IPS-18a (cell line): ENCODE data around the gene GABBR2.

Source experiments
- H3K27ac ChIP-seq: one replicate; pipeline ENCODE4 v1.5.1; 2013; ENCODE audit warnings: low read length
- H3K27me3 ChIP-seq: one replicate; pipeline ENCODE4 v1.6.1; 2013; ENCODE audit warnings: mild to moderate bottlenecking, low read length; ENCODE audit not compliant: control insufficient read depth, insufficient read depth
- H3K36me3 ChIP-seq: one replicate; pipeline ENCODE4 v1.6.1; 2013; ENCODE audit warnings: low read depth, low read length; ENCODE audit not compliant: control insufficient read depth
- H3K4me1 ChIP-seq: one replicate; pipeline ENCODE4 v1.6.1; 2013; ENCODE audit warnings: low read depth, low read length; ENCODE audit not compliant: control insufficient read depth
- H3K4me3 ChIP-seq: one replicate; pipeline ENCODE4 v1.5.1; 2013; ENCODE audit warnings: low read length
- H3K9ac ChIP-seq: one replicate; pipeline ENCODE4 v1.6.1; 2013; ENCODE audit warnings: mild to moderate bottlenecking, low read length, moderate library complexity
- H3K9me3 ChIP-seq: one replicate; pipeline ENCODE4 v1.6.1; 2013; ENCODE audit warnings: low read depth, low read length; ENCODE audit not compliant: control insufficient read depth

GABBR2 gene

DNA sequence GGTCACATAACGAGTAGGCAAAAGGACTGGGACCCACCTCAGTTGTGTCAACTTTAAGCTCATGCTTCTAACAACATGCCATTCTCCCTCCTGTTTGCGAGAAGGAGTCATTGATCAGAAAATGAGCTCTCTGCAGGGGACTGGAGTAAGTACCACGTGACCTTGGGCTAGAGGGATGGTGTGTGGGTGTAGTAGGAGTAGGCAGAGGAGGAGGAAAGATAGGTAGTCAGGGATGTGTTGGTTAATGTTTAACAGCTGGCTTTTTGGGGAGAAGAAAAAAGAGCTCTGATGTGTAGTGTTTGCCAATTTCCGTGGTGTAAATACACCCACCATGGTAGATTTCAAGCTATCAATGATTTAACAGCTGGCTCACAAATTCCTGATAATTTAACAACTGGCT lies 293.0 kb downstream of the GABBR2 start:
- Histone ChIP-seq H3K36me3 (no peaks in the 10 kb centered on the region), H3K9me3 (no peaks in the 10 kb centered on the region), H3K27ac (no peak overlapping the region), H3K4me3 (no peak overlapping the region), H3K4me1 (peaks cover 5% of the 10 kb centered on the region), H3K9ac (no peak overlapping the region), H3K27me3 (no peaks in the 10 kb centered on the region)

DNA sequence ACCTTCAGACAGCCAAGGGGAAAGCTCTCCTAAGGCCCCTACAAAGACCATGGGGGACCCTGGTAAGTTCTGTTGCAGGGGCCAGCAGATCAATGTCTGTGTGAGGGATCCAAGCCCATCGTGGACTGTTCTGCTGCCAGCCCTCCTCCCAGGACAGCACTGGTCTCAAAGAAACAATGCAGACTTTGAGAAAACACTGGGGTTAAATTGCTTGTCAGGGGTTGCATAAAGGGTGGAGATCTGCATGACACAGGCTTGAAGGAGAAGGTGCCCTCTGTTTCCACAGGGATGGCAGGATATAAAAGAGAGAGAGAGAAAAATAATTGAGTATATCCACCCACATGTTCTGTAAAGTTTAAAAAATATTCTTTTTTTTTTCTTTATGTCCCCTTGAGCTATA lies 295.7 kb downstream of the GABBR2 start:
- H3K9ac ChIP-seq = no peak overlapping the region
- H3K4me3 ChIP-seq = no peak overlapping the region
- H3K4me1 ChIP-seq = peaks cover 6% of the 10 kb centered on the region
- H3K27me3 ChIP-seq = no peaks in the 10 kb centered on the region
- H3K27ac ChIP-seq = no peak overlapping the region
- no peaks in the 10 kb centered on the region for H3K36me3 ChIP-seq
- H3K9me3 ChIP-seq = no peaks in the 10 kb centered on the region

DNA sequence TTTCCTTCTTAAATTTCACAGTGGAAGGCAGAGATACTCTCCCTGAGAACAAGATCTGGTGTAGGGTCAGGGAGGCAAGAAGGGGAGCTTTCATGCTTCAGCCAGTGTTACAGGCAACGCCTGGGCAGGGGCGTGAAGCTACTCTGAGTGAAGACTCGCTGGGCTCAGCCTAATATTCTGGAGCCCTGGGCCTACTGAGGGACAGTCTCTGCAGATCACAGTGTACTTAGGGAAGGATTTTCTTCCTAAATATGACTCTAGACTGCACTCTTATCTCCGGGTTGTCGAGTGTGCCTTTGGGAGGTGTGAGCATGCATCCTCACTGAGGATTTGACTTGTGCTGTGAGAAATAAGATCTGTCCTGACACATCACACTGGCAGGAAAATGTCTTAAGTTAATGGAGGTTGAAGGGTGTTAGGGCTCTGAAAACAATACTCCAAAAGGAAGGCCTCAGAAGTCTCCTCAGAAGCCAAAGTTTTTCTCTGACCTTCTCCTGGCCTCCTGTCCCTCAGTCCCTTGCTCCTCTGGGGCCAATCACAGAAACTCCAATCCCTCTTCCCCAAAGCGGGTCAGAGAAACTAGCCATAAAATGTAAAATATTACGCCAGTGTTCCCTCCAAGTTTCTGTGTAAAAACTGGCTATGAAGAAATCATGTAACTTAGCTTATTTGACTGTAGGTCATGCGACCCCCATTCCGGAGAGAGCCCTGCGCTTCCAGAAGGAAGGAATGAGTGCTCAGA lies 296.5 kb downstream of the GABBR2 start:
- Histone ChIP-seq H3K27ac (no peak overlapping the region), H3K27me3 (no peaks in the 10 kb centered on the region), H3K4me1 (peaks cover 6% of the 10 kb centered on the region), H3K9me3 (no peaks in the 10 kb centered on the region), H3K4me3 (no peak overlapping the region), H3K9ac (no peak overlapping the region), H3K36me3 (no peaks in the 10 kb centered on the region)

DNA sequence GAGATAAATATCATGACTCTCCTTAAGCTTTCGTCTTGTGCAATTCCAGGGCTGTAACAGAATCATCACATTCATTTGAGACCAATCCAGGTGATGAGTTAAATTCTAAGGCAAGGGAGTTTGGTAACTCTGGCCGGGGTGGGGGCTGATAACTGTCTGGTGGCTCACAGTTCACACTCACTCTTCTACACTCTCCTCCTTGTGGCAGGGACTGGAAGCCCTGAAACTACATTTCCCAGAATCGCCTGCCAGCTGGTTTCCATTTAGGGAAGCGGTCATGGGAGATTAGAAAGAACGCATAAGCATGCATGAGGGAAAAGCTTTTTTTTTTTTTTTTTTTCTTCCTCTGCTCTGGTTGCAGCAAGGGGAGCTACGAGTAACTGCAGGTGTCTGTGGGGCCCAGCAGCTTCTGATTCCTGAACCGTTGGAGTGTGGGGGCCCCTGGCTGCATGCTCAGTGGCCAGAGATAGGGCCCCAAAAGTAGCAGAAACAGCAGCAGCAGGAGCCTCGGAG lies 298.5 kb downstream of the GABBR2 start:
- no peak overlapping the region for H3K9ac ChIP-seq
- no peak overlapping the region for H3K4me3 ChIP-seq
- peaks cover 3% of the 10 kb centered on the region for H3K4me1 ChIP-seq
- no peaks in the 10 kb centered on the region for H3K36me3 ChIP-seq
- no peak overlapping the region for H3K27ac ChIP-seq
- H3K27me3 ChIP-seq = no peaks in the 10 kb centered on the region
- H3K9me3 ChIP-seq = no peaks in the 10 kb centered on the region

- peaks cover 3% of the 10 kb centered on the region for H3K4me1 ChIP-seq
- no peaks in the 10 kb centered on the region for H3K36me3 ChIP-seq
- H3K9me3 ChIP-seq = no peaks in the 10 kb centered on the region
- H3K4me3 ChIP-seq = no peak overlapping the region
- no peaks in the 10 kb centered on the region for H3K27me3 ChIP-seq
- no peak overlapping the region for H3K27ac ChIP-seq
- H3K9ac ChIP-seq = no peak overlapping the region
Observed at GRCh38 chr9:98409719-98410118, 299.0 kb downstream of the GABBR2 start.

DNA sequence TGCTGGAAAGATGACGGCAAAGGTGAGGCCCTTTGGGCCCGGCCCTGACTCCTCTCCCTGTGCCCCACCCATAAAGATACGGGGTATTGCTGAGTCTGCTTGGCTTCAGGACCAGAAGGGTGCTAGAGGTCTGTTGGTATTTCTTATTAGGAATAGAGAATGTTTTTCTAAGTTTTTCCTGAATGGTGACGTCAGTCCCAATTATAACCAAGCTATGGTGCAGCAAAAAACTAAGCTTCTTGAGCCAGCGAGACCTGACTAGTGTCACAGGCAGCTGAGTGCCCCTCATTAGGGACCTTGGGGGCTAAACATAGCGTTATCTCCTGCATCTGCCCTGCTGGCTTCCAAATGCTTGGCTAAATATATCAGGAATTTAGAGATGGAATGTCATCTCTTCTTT lies 302.3 kb downstream of the GABBR2 start:
- Histone ChIP-seq H3K4me3 (no peak overlapping the region), H3K9me3 (no peaks in the 10 kb centered on the region), H3K27ac (no peak overlapping the region), H3K4me1 (peaks cover 3% of the 10 kb centered on the region), H3K9ac (no peak overlapping the region), H3K36me3 (no peaks in the 10 kb centered on the region), H3K27me3 (no peaks in the 10 kb centered on the region)

- no peak overlapping the region for H3K9ac ChIP-seq
- H3K27me3 ChIP-seq = no peaks in the 10 kb centered on the region
- no peak overlapping the region for H3K4me3 ChIP-seq
- no peaks in the 10 kb centered on the region for H3K9me3 ChIP-seq
- no peaks in the 10 kb centered on the region for H3K36me3 ChIP-seq
- no peak overlapping the region for H3K27ac ChIP-seq
- no peaks in the 10 kb centered on the region for H3K4me1 ChIP-seq
Observed at GRCh38 chr9:98404237-98404636, 304.5 kb downstream of the GABBR2 start.

- no peak overlapping the region for H3K4me3 ChIP-seq
- H3K4me1 ChIP-seq = no peaks in the 10 kb centered on the region
- H3K27me3 ChIP-seq = no peaks in the 10 kb centered on the region
- H3K27ac ChIP-seq = no peak overlapping the region
- no peak overlapping the region for H3K9ac ChIP-seq
- H3K36me3 ChIP-seq = no peaks in the 10 kb centered on the region
- H3K9me3 ChIP-seq = no peaks in the 10 kb centered on the region
Observed at GRCh38 chr9:98403715-98404114, 305.0 kb downstream of the GABBR2 start.

DNA sequence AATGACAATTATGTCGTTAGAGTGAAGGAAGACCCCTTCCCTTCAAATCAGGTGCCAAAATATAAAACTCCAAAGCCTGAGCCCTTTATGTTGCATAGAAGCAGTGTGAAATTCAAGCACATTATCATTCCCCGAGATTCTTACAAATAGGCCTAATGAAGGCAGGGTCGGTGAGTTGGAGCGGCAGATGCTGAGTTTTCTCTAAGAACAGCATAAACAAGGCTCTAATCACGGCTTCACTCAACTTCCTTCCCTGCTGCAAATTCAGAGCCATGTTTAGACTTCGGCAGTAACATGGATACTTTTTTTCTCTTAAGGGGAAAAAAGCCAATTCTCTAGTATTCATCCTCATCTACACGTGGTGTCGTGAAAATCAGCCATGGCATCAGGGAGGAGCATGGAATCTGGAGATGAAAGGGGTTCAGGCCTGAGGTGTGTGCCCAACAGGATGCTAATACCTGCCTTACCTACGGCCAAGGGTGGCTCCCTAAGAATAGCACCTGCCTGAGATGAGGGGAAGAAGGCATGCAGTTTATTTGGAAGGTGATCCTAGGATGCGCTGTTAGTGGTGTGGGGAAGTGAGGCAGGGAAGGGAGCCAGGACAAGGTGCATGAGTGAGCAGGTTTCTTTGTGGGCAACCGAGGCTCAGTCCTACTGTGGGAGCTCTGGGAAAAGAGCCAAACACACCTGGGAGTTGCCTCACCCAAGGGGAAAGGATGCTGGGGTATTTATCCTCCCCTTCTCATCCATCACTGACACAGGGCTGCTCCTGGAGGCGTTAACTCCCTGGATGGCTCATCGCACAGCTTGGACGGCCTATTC lies 306.5 kb downstream of the GABBR2 start:
- H3K4me1 ChIP-seq = no peaks in the 10 kb centered on the region
- no peak overlapping the region for H3K27ac ChIP-seq
- no peaks in the 10 kb centered on the region for H3K9me3 ChIP-seq
- H3K4me3 ChIP-seq = no peak overlapping the region
- no peak overlapping the region for H3K9ac ChIP-seq
- H3K36me3 ChIP-seq = no peaks in the 10 kb centered on the region
- H3K27me3 ChIP-seq = no peaks in the 10 kb centered on the region

DNA sequence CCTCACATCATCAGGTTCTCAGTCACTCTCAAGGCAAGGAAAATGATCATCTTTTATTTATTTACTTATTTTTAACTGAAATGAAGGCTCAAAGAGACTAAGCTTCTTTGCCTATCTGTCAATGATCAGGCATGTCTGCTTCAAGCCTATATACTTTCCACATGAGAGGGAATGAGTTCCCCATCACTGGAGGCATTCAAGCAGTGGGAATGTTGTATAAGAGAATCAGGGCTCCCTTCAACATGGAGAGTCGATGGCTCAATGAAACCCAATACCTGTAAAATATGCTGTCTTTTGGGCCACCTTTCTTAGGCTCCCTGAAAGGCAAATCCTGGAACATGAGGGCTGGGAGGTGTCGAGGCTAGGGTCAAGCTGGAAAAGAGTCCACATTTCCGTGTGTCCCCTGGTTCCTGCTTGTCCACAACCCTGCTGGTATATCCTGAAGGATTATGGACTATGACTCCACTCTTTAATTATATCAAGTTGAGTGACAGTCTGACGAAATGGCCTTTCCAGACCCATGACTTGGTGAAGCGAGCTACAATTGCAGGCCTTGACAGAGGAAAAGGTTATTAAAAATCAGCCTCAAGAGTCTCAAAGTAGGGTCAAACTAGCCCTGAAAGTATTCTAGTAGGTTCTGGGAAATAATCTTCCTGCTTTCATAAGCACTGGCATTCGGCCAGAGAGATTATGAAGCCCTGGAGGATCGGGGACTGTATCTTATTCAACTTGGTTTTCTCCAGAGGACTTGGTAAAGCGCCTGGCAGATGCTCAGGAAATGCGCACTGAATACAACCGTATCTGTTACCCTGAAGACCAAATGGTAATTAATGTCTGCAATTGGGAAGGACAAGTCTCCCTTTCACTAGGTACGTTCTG lies 307.4 kb downstream of the GABBR2 start:
- no peak overlapping the region for H3K27ac ChIP-seq
- no peaks in the 10 kb centered on the region for H3K9me3 ChIP-seq
- no peak overlapping the region for H3K4me3 ChIP-seq
- no peak overlapping the region for H3K9ac ChIP-seq
- peaks cover 5% of the 10 kb centered on the region for H3K4me1 ChIP-seq
- no peaks in the 10 kb centered on the region for H3K27me3 ChIP-seq
- H3K36me3 ChIP-seq = no peaks in the 10 kb centered on the region

DNA sequence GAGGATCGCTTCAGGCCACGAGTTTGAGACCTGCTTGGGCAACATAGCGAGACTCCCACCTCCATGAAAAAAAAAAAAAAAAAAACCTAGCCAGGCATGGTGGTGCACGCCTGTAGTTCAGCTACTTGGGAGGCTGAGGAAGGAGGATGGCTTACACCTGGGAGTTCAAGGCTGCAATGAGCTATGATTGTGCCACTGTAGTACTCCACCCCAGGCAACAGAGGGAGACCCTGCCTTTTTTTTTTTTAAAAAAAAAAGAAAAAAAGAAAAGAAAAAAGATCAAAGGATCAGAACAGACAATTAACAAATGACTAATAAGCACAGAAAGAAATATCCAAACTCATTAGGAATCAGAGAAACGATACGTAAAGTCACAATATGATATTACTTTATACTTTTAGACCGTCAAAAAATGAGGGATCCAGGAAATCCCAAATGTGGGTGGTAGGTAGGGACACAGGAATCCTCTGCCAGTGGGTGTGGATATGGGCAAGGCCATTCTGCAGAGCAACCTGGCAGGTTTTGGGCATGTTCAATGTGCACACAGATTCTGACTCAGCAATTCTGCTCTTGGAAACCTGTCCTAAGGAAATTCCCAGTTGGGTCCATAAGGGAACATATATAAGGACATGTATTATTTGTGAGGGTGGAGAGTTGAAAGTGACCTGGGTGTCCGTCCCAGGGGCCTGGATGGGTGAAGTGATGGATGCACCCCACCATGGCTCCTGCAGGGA lies 308.6 kb downstream of the GABBR2 start:
- Histone ChIP-seq H3K4me1 (peaks cover 7% of the 10 kb centered on the region), H3K36me3 (no peaks in the 10 kb centered on the region)

More for the DNA sequence above, 308.6 kb downstream of the GABBR2 start:
- H3K9me3 ChIP-seq = no peaks in the 10 kb centered on the region
- H3K27me3 ChIP-seq = no peaks in the 10 kb centered on the region
- H3K4me3 ChIP-seq = no peak overlapping the region
- H3K27ac ChIP-seq = no peak overlapping the region
- H3K9ac ChIP-seq = no peak overlapping the region
